ENCODE results near the gene PRSS50.
"Not testable (repeated sequence)": the region's sequence is repeated elsewhere in the genome, so short reads cannot be mapped to it uniquely, and the experiment has no call there.

PRSS50 gene

GRCh38 chr3:46708401-46709156 lies 9.1 kb downstream of the PRSS50 start:
- DNase-seq (ENCODE audit: low spot score), result no peak

GRCh38 chr3:46707601-46708011 lies 10.1 kb downstream of the PRSS50 start:
- no peak for DNase-seq (ENCODE audit: low spot score)

- no peak for DNase-seq (ENCODE audit: low spot score)
These were observed 10.7 kb downstream of the PRSS50 start for GRCh38 chr3:46706771-46707582.

- no peak for DNase-seq (ENCODE audit: low spot score)
These were observed 11.7 kb downstream of the PRSS50 start for GRCh38 chr3:46705751-46706552.

GRCh38 chr3:46705022-46705530 lies 12.6 kb downstream of the PRSS50 start:
- DNase-seq (ENCODE audit: low spot score), result peak; percentile 82

- DNase-seq (ENCODE audit: low spot score), result not testable (repeated sequence)
These were observed 13.3 kb downstream of the PRSS50 start for GRCh38 chr3:46704346-46704745.

GRCh38 chr3:46703013-46703520 lies 14.6 kb downstream of the PRSS50 start:
- DNase-seq (ENCODE audit: low spot score), result no peak

GRCh38 chr3:46702246-46703012 lies 15.2 kb downstream of the PRSS50 start:
- DNase-seq (ENCODE audit: low spot score), result no peak

- DNase-seq (ENCODE audit: low spot score), result peak; percentile 52
These were observed 16.3 kb downstream of the PRSS50 start, which contains the start of gene TMIE for GRCh38 chr3:46701181-46701939. TMIE (plus strand) TSS chr3:46701392; CDS start chr3:46701488, 96 bp downstream.

- DNase-seq (ENCODE audit: low spot score), result peak; percentile 43
These were observed 16.9 kb downstream of the PRSS50 start for GRCh38 chr3:46700772-46701171.

GRCh38 chr3:46699676-46700523 lies 17.8 kb downstream of the PRSS50 start:
- peak; percentile 38 for DNase-seq (ENCODE audit: low spot score)

GRCh38 chr3:46695962-46696894 lies 21.4 kb downstream of the PRSS50 start:
- DNase-seq (ENCODE audit: low spot score), result peak; percentile 76

GRCh38 chr3:46695177-46695961 lies 22.3 kb downstream of the PRSS50 start:
- DNase-seq (ENCODE audit: low spot score), result no peak

GRCh38 chr3:46694520-46694919 lies 23.1 kb downstream of the PRSS50 start:
- DNase-seq (ENCODE audit: low spot score), result no peak

- DNase-seq (ENCODE audit: low spot score), result peak; percentile 43
These were observed 23.8 kb downstream of the PRSS50 start for GRCh38 chr3:46693892-46694226.

- peak; percentile 84 for DNase-seq (ENCODE audit: low spot score)
These were observed 24.4 kb downstream of the PRSS50 start, which contains the start of gene ALS2CL for GRCh38 chr3:46693038-46693891. ALS2CL (minus strand) TSS chr3:46693679; CDS start chr3:46689440, 4,239 bp downstream.
